GM19023 (cell line): ENCODE data around the gene TH.

Experiments used
- ATAC-seq: cut with Tn5 transposase; IDR thresholded peaks from one replicate; pipeline ENCODE4 v1.9.1; 2021; ENCODE audit warnings: mild to moderate bottlenecking, moderate library complexity; ENCODE audit not compliant: unreplicated experiment

Gene TH

DNA sequence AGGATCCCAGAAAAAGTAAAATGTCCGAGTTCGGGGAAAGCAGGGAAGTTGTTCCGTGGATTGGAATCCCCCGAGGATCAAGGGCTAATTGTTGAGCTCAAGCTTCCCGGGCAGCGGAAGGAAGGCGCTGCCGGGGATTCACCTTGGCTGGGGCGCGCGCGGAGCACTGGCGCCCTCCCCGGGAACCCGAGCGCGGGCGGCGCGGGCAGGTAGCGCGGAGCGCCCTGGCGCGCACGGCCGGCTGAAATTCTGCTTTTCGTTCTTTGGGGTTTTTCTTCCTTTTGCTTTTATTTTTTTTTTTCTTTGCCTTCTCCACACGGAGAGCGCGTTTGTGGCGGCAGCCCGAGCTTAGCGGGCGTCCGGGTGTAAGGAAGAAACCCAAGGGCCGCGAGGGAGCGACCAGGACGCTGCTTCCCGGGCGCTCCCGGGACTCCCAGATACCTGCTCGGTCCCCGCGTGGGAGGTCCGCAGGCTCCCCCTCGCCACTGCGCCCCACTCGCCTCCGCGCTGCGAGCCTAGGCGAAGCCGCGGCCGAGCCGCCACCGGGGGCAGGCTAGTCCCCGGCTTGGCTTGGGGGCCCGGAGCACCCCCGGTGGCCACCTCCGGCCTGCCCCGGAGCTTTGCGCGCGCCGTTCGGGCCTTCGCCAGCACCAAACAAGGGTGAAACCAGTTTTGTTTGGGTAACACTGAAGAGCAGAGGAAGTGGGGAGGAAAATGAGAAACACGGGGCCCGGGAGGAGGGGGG lies 27.6 kb downstream of the TH start:
- ATAC-seq, result no peak

DNA sequence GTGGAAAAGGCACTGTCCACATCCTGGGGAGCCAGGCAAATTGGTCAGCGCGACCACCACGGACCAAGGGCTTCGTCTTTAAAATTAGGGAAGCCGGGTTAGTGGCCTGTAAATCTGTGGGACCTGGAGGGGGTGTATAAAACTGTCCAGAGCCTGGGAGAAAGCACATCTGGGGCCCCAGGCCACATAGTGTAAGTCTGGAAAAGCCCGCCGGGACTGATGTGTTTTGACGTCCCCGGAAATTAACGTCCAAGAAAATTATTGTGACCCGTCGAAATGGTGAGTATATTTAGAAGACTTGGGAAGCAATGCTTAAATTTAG lies 28.2 kb downstream of the TH start:
- ATAC-seq, result no peak

DNA sequence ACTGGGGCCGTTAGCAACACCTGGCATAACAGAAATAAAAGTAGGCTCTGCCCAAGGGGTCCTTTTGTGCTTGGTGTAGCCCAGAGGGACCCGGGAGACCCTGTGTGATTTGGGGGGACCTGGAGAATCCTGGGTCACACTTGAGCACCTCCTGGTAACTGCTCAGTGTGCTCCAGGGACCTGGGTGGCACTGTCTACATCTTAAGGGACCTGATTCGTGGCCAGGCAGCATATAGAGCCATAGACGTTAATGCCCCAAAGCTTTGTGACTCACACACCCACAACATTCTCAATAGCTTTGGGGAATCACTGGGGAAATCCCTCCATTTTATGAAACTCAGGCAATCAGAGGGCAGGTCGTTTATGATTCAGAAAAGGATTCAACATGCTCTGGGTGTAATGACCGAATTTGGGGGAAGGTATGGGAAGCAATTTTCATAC lies 28.8 kb downstream of the TH start:
- no peak for ATAC-seq

DNA sequence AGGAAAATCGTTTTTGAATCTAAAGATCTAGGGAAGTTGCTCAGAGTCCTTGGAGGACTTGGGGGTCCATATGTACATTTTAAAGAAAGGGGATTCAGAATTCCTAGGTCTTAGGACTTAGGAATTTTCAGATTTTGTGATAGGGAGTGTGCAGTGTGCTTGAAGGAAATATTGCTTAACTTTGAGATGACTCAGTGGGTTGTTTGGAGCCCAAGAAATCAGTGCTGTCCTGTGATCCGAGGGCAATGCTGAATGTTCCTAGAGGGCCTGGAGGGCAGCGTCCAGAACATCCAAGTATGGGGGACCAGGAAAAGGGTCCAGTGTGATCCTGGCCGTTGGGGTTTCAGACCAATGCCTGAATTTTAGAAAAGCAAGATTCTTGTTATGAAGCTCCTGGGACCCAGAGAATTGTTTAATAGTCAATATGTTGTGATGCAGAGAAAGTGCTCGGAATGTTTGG lies 29.3 kb downstream of the TH start:
- no peak for ATAC-seq

DNA sequence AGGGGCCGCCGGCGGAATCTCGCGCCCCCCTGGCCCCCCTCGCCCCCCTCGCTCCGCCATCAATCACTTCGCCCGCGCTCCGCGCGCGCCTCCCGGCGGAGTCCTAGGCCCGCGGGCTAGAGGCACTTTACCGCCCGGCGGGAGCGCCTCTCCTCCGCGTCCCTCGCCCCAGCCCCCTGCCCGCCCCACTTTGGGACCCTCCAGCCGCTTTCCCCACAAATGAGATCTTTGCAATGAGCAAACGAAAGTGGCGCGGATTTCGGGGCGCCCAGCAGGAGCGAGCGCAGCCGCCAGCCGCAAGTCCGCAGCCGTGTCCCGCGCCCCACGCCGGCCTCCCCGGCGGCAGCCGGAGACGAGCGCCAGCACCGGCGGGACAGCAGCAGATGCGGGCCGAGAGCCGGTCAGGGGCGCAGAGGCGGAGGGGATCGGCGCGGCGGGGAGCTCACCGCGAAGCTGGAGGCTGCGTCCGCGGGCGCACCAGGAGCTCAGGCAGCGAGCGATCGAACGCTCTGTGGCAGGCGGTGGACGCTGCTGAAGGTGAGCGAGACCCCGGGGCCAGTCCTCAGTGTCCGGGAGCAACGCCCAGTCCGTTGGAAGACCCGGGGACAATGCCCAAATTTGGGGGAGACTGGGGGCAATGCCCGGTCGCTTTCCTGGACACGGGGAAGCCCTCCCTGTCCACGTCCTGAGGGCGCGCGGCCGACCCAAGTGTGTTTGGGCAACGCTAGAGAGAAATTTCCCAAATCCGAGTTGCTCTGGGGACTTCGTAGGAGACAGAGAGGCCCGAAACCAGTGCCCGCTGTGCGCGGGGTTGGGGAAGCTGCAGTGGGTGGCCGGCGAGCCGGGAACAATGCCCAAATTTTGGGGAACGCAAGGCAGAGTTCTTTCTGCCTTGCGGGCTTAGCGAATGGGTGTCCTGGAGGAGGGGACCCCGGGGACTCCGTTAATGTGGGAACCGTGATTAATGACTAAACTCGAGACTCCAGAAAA lies 30.9 kb downstream of the TH start:
- no peak for ATAC-seq

DNA sequence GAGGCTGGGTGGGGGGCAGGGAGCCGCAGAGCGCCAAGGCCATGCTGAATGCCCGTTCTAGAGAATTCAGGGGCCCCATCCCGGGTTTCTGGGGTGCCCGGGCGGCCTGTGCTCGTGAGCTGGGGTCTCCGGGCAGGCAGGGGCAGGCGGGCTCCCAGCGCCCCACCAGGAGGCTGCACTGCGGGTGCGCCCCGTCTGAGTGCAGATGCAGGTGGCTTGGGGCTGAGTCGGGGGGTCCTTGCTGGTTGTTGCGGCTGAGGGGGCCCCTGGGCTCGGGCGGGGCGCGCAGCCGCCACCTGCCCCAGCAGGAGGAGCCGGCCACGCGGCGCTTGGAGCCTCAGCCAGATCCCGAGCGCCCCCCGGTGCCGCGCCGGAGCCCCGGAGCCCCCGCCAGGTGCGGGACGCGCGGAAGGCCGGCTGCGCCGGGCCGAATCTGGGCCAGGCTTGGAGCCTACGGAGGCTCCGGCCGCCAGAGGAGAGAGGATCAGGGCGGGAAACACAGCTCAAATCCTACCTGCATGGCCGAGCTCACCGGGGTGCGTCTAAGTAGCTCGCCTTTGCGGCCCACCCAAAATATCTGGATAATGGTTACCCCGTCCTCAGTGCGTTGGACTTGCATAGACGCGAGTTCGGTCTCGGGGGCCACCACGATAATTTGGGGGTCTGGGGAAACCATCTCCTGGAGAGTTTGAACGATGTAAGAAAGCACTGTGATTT lies 31.8 kb downstream of the TH start:
- no peak for ATAC-seq

DNA sequence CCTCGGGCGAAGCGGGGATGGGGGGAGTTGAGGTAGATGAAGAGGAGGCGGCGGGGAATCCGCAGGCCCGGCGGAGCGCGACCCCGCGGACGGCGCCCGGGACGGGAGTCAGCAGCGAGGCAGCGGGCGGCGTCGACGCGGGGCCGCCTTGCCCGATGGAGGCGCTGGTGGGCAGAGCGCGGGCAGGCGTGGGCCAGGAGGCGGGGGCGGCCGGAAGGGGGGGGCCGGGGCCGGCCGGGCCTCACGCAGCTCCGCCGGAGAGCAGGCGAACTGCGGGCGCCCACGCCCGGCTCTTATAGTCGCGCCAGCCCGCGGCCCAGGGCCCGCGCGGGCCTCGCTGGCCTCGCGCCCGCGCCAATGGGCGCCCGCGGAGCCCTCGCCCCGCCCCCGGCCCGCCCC lies 32.5 kb downstream of the TH start, which contains the start of gene IGF2:
TSS of gene IGF2 (minus strand) at position 267 of the 399 bp plus-strand sequence. CDS start 3,866 bp downstream, outside the sequence.
- no peak for ATAC-seq

DNA sequence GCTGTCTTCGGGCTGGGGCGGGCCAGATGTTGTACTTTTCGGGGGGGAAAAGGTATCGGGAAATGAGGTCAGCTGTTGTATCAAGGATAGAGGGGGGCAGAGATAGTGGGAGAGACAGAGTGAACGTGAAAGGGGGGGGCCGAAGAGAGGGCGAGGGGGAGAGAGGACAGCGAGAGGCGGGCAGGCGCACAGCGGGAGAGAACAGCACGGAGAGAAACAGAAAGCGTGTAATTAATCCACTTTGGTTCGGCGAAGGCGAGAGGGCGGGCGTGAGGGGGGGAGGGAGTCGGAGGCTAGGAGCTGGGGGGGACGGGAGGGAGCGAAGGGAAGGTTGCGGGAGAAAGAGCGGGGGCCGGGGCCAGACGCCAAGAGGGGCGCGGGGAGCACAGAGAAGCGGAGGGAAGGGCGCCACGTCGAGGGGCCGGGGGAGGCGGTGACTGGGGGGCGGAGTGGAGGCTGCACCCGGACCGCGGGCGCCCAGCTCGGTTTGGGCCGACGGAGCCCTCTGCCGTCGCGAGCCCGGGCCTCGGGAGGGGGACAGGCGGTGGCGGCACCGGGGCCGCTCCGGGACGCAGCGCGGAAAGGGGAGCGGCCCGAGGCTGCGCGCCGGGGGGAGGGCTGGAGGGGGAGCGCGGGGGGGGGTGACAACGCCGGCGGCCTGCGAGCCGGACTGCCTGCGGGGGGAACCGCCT lies 33.0 kb downstream of the TH start:
- ATAC-seq, result no peak

DNA sequence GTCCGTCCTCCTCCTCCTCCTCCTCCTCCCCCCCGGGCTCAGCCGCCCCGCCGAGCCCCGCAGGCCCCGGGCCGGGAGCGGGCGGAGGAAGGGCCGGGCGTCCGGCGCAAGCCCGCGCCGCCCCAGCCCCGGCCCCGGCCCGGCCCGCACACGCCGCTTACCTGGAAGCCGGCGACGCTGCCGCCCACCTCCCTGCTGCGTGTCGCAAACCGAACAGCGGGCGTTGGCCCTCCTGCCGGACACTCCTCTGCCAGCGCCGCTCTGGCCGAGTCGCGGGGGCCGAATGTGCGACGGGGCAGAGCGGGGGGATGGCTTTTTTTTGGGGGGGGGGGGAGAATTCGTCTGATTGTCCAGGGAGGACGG lies 33.6 kb downstream of the TH start:
- ATAC-seq, result no peak

DNA sequence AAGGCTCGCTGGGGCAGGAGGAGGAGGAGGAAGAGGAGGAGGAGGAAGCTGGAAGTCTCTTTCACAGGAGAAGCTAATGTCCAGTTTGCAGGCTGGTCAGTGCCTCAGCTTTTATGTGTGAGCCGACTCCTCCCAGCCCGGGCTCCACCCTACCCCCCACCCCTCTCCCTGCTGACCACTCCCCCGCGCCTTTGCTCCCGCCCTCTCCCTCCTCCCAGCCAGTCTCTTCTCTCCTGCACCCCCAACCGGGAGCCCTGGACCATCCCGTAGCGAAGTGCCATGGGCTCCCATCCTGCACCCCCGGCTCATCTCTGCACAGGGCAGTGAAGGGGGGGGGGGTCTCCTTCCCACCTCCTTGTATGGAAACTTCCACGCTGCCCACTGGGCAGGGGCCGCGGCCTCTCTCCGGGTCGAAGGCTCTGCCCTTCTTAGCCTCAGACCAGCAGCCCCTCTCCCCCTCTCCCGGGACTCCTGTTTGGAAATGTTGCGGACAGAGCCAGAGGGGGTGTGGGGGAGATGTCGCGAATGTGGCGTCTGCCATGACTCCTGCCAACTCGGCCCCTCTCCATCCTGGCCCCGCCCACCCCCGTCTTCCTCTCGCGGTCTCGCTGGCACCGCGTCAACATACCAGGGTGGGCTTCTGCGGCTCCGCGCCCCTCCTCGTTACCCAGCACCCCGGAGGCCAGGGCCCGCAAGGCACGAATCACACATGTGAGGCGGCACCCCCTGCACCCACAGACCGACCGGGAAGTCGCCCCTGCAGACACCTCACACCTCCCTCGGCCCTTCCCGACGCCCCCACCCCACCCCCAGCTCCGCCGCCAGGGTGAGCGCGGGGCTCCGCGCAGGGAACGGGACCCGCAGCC lies 34.2 kb downstream of the TH start:
- no peak for ATAC-seq

DNA sequence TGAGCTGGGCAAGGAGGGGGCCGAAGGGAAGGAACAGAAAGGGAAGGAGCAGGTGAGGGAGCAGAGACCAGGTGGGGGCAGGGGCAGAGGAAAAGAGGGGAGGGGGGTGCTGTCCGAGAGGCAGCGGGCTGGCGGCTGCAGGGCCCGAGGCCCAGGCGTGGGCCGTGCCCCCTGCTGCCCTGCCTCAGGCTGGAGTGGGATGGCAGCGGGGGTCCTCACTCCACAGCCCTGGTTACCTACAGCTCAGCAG lies 34.7 kb downstream of the TH start:
- no peak for ATAC-seq

DNA sequence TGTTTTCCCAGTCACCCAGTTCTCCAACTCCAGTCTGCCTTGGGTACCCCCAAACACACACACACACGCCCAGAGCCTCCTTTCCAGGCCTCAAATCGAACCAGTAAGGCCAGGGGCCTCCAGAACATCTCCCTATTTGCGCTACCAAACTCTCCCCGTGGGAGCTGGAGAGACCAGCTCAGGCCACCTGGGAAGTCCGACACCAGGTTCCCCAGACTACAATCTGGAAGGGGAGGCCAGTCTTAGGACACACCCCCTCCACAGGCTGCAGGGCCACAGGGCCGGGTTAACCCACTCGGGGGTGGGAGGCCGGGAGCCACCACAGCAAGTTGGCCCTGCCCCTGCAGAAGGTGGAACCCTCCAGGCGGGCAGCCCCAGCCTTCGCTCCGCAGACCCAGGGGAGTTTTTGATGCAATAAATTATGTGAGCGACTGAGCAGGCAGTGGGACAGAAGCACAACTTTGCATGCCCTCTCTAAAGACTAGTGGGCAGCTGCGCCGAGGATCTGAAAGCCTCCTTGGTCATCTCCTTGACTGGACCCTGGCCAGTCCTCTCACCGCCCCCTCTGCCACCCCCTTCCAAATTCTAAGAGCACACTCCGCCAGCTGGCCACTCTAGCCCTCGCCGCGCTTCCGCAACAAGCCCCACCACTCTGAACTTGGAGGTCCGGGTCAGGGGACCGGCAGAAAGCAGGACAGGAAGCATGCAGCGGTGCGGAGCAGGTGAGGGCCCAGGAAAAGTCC lies 35.2 kb downstream of the TH start:
- no peak for ATAC-seq

DNA sequence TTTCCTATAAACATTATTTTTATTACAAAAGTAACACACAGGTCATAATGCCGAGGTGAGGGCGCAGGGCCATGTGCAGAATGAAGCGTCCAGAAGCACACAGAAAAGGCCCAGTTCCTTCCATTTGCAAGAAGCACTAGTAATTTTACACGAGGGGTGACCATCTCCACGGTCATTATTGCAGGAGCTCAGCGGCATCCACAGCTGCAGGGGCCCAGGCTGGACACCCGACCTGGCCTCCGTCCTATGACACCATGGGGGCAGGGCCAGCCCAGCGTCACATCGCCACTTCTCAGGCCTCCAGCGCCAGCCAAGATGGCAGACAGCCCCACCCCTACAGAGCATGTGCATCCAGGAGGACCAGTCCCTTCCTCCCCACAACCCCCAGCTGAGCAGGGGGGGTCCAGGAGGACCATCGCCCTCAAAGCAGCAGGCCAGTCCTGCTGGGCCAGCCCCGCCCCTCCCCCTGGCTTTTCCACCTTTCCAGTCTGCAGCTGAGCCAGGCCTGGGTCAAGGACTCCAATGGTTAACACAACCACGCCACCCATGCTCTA lies 35.9 kb downstream of the TH start:
- ATAC-seq, result no peak

DNA sequence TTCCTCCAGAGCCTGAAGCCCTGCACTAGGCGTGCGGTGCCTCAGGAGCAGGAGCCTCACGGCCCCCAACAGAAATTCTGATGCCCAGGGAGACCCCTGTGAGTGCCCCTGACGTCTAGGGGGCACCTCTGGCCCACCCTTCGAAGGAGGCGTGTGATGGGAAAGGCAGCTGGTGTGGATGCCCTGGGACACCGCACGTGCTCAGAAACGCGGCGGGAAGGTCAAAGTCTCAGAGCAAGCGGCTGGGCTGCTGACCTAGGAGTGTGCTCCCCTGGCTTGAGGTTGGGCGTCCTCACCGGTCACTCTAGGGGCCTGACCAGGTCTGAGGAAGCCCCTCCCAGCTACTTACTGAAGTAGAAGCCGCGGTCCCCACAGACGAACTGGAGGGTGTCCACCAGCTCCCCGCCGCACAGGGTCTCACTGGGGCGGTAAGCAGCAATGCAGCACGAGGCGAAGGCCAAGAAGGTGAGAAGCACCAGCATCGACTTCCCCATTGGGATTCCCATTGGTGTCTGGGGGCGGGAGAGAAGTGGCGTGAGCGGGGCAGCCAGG lies 36.5 kb downstream of the TH start:
- no peak for ATAC-seq

DNA sequence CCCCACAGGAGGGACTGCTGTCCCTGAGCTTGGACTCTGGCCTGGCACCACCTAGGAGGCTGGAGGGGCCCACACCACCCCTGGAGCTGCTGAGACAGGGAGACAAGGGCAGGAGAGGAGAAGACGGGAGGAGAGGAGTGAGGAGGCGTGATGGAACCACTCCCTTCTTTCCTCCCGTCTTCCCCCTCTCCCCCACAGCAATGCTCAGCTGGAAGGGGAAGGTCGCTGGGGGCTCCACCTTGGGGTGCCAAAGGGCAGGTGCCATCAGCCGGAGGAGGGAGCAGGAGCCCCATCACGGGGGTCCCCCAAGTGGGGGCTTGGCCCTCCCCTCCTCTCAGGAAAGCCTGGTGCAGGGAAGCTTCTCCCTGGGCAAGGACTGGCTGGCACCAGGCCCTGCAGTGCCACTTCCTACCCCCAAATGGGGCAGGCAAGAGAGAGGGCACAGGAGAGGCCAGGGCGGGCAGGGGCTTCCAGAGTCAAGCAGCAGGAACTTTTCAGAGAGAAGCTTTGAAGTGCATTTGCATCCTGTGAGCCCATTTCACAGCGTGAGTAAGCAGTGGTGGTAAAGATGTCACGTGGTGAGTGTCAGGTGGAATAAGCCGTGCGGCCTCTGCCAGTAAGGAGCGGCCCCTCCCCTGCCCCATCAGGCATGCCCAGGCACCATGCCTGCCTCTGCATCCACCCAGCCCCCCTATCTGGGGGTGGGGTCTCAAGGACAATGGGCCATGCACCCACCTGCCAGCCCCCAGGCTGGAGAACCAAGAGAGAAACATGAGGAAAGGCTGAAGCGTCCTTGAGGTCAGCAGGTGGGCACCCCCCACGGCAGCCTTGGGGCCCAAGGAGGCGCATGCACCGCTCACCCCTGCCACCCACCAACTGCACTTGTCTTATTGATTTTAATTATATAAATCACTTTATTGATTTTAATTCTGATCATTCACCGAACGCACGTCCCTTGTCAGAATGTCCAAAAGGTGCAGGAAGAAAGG lies 37.3 kb downstream of the TH start:
- no peak for ATAC-seq

DNA sequence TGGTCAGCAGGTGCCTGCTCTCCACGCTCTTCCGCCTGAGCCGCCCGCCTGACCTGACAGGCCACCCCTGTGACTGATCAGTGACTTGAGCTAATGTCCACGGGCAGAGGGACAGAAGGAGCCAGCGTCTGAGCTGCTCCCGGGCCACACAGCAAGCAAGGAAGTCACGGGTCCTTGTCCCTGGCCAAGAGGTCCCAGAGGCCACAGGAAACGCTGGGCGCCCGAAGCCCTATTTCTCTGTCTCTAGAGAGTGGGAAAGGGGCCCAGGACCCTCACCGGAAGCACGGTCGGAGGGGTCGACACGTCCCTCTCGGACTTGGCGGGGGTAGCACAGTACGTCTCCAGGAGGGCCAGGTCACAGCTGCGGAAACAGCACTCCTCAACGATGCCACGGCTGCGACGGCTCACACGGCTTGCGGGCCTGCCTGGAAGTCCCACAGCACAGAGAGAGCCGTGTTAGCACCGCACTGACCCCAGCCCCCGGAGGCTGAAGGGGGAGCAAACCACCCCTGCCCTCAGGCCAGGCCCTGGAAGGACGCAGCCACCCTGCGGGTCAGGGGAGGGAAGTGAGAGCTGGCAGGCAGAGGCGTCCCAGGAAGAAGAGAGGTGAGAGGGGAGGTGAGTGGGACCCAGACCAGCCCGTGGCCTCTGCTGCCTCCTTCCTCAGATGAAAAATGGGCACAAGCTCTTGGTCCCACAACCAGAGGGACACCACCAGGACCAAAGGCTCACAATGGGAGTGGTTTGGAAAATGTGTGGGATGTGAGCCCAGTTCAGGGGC lies 38.2 kb downstream of the TH start:
- no peak for ATAC-seq

DNA sequence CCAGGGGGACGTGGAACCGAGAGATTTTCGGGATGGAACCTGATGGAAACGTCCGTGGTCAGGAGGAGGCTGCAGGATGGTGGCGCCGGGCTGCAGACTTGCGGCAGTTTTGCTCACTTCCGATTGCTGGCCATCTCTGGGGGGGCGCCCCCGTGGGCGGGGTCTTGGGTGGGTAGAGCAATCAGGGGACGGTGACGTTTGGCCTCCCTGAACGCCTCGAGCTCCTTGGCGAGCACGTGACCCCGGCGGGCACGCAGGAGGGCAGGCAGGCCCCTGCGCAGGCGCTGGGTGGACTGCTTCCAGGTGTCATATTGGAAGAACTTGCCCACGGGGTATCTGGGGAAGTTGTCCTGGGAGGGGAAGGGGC lies 38.8 kb downstream of the TH start:
- no peak for ATAC-seq
